Activated T-cell treated with anti-CD3 and anti-CD28 coated beads, Interleukin-2, amount 50 U/mL, for 72 hours (primary cell): ENCODE data around the gene UBALD2. TPM values are rescaled to one million over a fixed set of nuclear protein-coding genes. Genes with fewer than 3 reads are reported as not detected.
"Not testable (repeated sequence)": the region's sequence is repeated elsewhere in the genome, so short reads cannot be mapped to it uniquely, and the experiment has no call there.

Experiments used
- ATAC-seq, 2 donors: fragments of 150-1000 bp; cut with Tn5 transposase; replicated peaks in 1 of 2; 2 replicates each; pipeline ENCODE4 v1.10.0; 2021; ENCODE audit warnings: moderate library complexity in 2 of 2, mild to moderate bottlenecking in 1 of 2
- DNase-seq, 2 donors: peaks; one replicate each; pipeline ENCODE4 v3.0.0; 2021 to 2022; ENCODE audit warnings: mixed read lengths in 1 of 2
- H3K27ac Mint-ChIP-seq: one replicate; pipeline ENCODE4 v1.8.0; 2022; ENCODE audit warnings: mild to moderate bottlenecking, moderate library complexity, mixed read lengths
- H3K27me3 Mint-ChIP-seq: one replicate; pipeline ENCODE4 v1.8.0; 2022; ENCODE audit warnings: low read depth, mixed read lengths
- H3K36me3 Mint-ChIP-seq, 2 donors: one replicate each; pipeline ENCODE4 v1.8.0; 2022; ENCODE audit warnings: mixed read lengths in 2 of 2, mild to moderate bottlenecking in 1 of 2; ENCODE audit not compliant: insufficient read depth in 2 of 2
- H3K4me1 Mint-ChIP-seq: one replicate; pipeline ENCODE4 v1.8.0; 2022; ENCODE audit warnings: low read depth, mixed read lengths
- H3K4me3 Mint-ChIP-seq, 2 donors: one replicate each; pipeline ENCODE4 v1.8.0; 2022; ENCODE audit warnings: mild to moderate bottlenecking in 2 of 2, mixed read lengths in 2 of 2, moderate library complexity in 2 of 2
- H3K9me3 Mint-ChIP-seq, 2 donors: one replicate each; pipeline ENCODE4 v1.8.0; 2022; ENCODE audit warnings: mixed read lengths in 2 of 2
- total RNA-seq, 2 donors: library from RNA; stranded (reverse); gene quantifications; one replicate each; pipeline ENCODE4 v1.2.3, GENCODE V29; 2022

UBALD2 gene
- 100 to 1,000 TPM; 629 to 707 TPM for total RNA-seq

DNA sequence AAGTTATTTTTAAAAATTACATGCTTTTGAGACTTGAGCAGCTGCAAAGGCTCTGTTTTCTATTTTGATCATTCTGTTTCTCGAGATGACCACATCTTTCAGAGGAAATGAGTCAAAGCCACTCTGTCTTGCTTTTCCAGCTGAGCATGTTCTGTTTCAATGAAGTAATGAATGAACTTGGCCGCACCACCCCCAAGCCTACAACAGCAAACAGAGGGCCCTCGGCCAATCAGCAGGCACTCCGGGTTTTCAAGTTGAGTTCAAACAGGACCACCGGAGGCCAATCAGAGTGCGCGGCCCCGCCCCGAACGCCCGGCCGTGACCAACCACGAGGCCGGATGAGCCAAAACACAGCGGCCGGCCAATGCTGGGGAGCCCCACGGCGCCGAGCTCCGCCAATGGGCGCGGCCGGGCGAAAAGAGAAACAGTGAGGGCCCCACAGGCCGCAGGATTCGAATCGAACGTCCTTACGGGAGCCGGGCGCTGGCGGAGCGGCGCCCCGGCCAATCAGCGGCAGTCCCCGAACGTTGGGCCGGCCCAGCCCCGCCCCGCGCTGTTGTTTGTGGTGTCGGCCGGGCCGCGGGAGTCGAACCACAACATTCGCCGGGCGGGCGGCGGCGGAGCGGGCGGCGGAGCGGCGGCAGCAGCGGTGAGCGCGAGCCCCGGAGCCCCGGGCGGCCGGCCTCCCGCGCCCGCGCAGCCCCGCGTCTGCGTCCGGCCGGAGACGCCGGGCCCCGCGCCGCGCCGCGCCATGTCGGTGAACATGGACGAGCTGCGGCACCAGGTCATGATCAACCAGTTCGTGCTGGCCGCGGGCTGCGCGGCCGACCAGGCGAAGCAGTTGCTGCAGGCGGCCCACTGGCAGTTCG, at the start of gene UBALD2:
Gene UBALD2 (plus strand): TSS at position 594 of the 869 bp plus-strand sequence. CDS start 158 bp downstream, at position 752.
- DNase-seq (peak; percentile 99), ATAC-seq (peak; percentile 83)
- peaks cover 64% of the 10 kb centered on the region for H3K4me1 Mint-ChIP-seq
- H3K27me3 Mint-ChIP-seq, result no peaks in the 10 kb centered on the region
- H3K36me3 Mint-ChIP-seq, result peaks cover 21 to 26% of the 10 kb centered on the region in 2 donors
- peak within 1 kb of the TSS; percentile 96 for H3K27ac Mint-ChIP-seq
- no peaks in the 10 kb centered on the region for H3K9me3 Mint-ChIP-seq
- peak within 1 kb of the TSS; percentile 93 to 97 for H3K4me3 Mint-ChIP-seq

DNA sequence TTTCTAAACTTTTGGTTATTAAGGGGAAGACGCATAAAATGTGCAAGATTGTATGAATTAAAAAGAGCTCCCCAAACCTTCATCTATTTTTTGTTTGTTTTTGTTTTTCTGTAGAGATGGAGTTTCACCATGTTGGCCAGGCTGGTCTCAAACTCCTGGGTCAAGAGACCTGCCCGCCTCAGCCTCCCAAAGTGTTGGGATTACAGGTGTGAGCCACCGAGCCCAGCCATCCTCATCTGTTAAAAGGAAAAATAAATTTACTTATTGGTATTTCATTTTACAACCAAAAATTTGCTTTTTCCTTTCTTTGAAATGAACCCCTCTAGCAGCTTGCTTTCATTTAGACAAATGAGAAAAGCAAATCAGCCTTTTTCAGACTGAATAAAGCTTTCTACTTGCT, 48.1 kb upstream of the UBALD2 start:
- Mint-ChIP-seq H3K9me3 (no peaks in the 10 kb centered on the region), H3K27me3 (no peaks in the 10 kb centered on the region)

DNA sequence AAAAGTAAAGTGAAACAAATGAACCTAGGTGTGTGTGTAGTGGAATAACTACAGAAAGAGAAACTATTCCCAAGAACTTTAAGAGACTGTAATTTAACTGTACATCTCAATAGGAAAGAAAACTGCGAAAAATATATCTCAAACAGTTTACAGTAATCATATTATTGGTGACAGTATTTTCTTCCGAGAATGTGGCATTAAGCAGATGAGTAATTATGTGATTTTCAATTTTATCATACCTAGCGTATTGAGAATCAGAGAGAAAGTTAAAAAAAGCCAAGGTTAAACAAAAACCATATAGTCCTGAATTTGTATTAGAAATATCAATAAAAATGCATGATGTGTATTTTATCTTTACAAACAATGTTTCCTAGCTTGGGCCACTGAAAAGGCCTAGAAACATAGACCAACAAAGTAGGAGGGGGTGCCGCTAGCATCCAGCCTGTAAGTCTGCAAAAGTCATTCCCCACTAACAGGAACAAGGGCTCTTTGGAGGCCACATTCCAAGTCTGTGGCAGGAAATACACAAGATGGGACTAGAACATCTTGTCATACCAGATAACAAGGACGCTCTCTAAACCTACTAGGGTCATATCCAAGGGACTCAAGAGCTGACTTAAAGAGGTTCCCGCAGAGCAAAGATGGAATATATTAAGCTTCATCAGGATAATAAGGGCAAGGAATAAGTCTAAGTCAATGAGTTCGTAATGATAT, 45.3 kb upstream of the UBALD2 start:
- H3K4me1 Mint-ChIP-seq, result peaks cover 61% of the 10 kb centered on the region
- ATAC-seq (peak in 1 of 2 donors; percentile 51), DNase-seq (no peak)
- peak overlapping the region; percentile 91 for H3K27ac Mint-ChIP-seq
- peak overlapping the region; percentile 58 to 78 for H3K4me3 Mint-ChIP-seq
- no peaks in the 10 kb centered on the region for H3K27me3 Mint-ChIP-seq
- H3K36me3 Mint-ChIP-seq, result peaks cover 0 to 9% of the 10 kb centered on the region in 2 donors
- H3K9me3 Mint-ChIP-seq, result no peaks in the 10 kb centered on the region

More for the DNA sequence above, 48.1 kb upstream of the UBALD2 start:
- no peak overlapping the region for H3K4me3 Mint-ChIP-seq
- H3K27ac Mint-ChIP-seq, result peak overlapping the region; percentile 70
- DNase-seq, result no peak
- no peak for ATAC-seq
- peaks cover 71% of the 10 kb centered on the region for H3K4me1 Mint-ChIP-seq
- H3K36me3 Mint-ChIP-seq, result peaks cover 0 to 9% of the 10 kb centered on the region in 2 donors

DNA sequence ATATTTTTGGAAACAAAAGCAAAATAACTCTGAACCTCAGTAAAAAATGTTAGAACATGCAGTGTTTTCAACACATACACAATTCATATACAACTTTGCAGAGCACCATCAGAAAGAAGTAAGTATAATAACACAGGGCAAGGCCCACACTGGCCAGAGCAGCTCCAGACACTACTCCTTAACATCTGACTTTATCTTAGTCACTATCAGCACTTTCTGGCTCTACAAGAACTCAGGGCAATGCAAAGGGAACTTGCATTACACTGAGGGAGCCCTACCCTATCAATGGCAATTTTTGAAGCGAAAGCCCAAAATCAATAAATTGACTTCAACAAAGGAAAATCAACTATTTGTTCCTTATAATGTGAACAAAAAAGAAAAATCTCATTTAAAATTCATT, 41.3 kb upstream of the UBALD2 start:
- Mint-ChIP-seq H3K9me3 (no peaks in the 10 kb centered on the region), H3K27me3 (no peaks in the 10 kb centered on the region), H3K27ac (no peak overlapping the region), H3K36me3 (peaks cover 7 to 10% of the 10 kb centered on the region in 2 donors), H3K4me1 (peaks cover 39% of the 10 kb centered on the region), H3K4me3 (no peak overlapping the region)
- no peak for DNase-seq
- ATAC-seq, result no peak

DNA sequence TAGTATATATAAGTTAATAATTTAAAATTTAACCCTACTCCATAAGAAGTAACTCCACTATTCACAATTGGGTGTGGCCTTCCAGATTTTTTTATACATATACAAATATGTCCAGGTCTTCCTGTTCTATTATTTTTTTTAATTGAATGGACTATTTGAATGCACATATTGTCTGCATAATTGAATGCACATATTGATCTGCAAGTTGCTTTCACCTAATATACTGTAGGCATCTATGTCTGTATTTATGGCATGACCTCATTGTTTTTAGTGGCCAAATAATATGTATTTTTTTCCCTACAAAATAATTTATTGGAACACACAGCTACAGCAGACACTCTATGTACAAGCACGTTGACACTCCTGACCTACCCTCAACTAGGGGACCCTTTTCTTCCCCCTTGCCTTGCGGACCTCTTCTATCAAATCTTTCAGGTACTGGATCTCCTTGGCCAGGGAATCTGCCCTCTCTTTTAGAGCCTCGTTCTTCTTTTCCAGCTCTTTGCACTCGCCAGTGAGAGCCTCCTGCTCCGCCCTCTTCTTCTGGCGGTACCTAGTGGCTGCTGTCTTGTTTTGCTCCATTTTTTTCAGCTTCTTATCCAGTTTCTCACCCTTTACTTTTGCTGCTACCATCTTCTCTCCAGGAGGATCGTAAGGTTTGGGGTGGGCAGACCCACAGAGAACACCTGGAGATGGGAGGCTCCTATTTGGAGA, 39.6 kb upstream of the UBALD2 start:
- Mint-ChIP-seq H3K4me1 (peaks cover 36% of the 10 kb centered on the region), H3K36me3 (peaks cover 10 to 12% of the 10 kb centered on the region in 2 donors)
- not testable (repeated sequence) for H3K9me3 Mint-ChIP-seq, H3K27ac Mint-ChIP-seq, DNase-seq, H3K27me3 Mint-ChIP-seq, ATAC-seq, H3K4me3 Mint-ChIP-seq

DNA sequence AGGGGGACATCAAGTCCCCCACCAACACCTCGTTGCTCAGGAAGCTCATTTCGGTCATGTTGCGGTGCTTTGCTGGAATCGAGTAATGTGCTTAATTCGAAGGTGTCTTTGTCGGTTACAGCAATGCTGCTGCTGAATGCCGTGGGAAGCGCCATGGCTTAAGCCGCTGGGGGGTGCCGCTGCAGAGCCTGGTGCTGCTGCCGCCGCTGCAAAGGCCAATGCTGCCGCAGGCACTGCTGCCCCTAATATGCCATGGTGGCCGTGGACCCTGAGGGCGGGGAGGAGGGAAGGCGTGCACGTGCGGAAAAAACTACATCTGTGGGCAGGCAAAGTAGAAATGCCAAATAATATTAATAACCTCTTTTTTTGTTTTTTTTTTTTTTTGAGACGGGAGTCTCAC, 38.4 kb upstream of the UBALD2 start:
- Mint-ChIP-seq H3K36me3 (peaks cover 10 to 12% of the 10 kb centered on the region in 2 donors), H3K4me1 (peaks cover 33% of the 10 kb centered on the region)
- ATAC-seq, H3K27me3 Mint-ChIP-seq, H3K4me3 Mint-ChIP-seq, DNase-seq, H3K9me3 Mint-ChIP-seq, H3K27ac Mint-ChIP-seq: not testable (repeated sequence)

DNA sequence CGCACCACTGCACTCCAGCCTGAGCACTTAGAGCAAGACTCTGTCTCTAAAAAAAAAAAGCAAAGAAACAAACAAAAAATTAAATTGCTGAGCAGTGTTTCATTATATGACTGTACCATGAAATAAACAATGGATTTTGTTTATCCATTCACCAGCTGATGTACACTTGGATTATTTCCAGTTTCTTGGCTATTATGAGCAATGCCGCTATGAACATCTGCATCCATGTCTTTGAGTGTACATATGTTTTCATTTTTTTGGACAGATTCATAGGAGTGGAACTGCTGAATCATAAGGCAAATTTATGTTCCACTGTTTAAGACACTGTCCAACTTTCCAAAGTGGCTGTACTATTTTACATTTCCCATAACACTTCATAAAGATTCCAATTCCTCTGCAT, 32.8 kb upstream of the UBALD2 start:
- DNase-seq (no peak), ATAC-seq (no peak)
- no peak overlapping the region for H3K4me3 Mint-ChIP-seq
- H3K36me3 Mint-ChIP-seq, result peaks cover 8 to 9% of the 10 kb centered on the region in 2 donors
- H3K27ac Mint-ChIP-seq, result no peak overlapping the region
- no peaks in the 10 kb centered on the region for H3K9me3 Mint-ChIP-seq
- no peaks in the 10 kb centered on the region for H3K27me3 Mint-ChIP-seq
- H3K4me1 Mint-ChIP-seq, result peaks cover 56% of the 10 kb centered on the region

DNA sequence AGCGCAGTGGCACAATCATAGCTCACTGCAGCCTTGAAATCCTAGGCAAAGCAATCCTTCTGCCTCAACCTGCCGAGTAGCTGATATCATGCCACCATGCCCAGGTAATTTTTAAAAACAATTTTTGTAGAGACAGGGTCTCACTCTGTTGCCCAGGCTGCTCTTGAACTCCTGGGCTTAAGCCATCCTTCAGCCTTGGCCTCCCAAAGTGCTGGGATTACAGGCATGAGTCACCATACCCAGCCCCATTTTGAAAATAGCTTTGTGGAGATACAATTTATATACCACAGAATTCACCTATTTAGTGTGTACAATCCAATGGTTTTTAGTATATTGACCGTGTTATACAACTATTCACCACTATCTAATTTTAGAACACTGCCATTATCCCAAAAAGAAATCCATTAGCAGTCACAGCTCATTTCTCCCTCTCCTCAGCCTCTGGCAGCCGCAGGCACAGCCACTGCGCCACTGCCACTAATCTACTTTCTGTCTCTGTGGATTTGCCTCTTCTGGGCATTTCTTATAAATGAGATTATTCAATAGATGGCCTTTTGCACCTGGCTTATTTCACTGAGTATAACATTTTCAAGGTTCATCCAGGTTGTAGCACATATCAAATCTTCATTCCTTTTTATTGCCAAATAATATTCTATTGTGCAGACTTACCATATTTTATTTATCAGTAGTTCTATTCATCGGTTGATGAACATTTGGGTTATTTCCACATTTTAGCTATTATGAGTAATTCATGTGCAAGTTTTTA, 31.4 kb upstream of the UBALD2 start:
- Mint-ChIP-seq H3K4me1 (peaks cover 58% of the 10 kb centered on the region), H3K4me3 (peak overlapping the region in 1 of 2 donors; percentile 63), H3K36me3 (peaks cover 2 to 5% of the 10 kb centered on the region in 2 donors), H3K9me3 (no peaks in the 10 kb centered on the region), H3K27ac (peak overlapping the region; percentile 90), H3K27me3 (no peaks in the 10 kb centered on the region)
- no peak for DNase-seq
- ATAC-seq, result no peak

DNA sequence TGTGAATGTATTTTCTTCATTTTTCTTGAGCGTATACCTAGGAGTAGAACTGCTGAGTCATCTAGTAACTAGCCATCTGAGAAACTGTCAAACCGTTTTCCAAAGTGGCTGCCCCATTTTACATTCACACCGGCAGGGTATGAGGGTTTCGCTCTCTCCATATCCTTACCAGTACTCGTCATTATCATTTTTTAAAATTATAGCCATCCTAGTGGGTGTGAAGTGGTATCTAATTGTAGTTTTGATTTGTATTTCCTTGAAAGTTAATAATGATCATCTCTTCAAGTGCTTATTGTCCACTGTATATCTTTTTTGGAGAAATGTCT, 30.8 kb upstream of the UBALD2 start:
- Mint-ChIP-seq H3K27ac (peak overlapping the region; percentile 90), H3K36me3 (peaks cover 2 to 4% of the 10 kb centered on the region in 2 donors)
- ATAC-seq, result peak in 1 of 2 donors; percentile 41

DNA sequence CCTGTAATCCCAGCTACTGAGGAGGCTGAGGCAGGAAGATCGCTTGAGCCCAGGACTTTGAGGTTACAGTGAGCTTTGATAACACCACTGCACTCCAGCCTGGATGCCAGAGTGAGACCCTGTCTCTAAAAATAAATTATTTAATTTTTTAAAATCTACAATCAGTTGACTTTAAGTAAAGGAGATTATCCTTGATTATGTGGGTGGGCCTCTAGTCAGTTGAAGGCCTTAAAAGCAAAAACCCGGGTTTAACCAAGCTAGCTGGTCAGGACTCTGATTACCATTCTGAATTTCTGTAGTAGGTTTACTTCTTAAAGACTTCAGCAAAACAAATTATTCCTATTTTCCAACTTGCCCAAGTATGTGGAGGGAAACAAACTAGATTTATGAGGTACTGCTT, 29.3 kb upstream of the UBALD2 start:
- H3K4me3 Mint-ChIP-seq, result no peak overlapping the region
- no peak overlapping the region for H3K27ac Mint-ChIP-seq
- H3K4me1 Mint-ChIP-seq, result peaks cover 56% of the 10 kb centered on the region
- H3K27me3 Mint-ChIP-seq, result no peaks in the 10 kb centered on the region
- peaks cover 3 to 5% of the 10 kb centered on the region in 2 donors for H3K36me3 Mint-ChIP-seq
- DNase-seq, result no peak
- ATAC-seq, result no peak
- H3K9me3 Mint-ChIP-seq, result no peaks in the 10 kb centered on the region

More for the DNA sequence above, 30.8 kb upstream of the UBALD2 start:
- peak overlapping the region; percentile 19 to 63 for H3K4me3 Mint-ChIP-seq
- peaks cover 60% of the 10 kb centered on the region for H3K4me1 Mint-ChIP-seq
- H3K9me3 Mint-ChIP-seq, result no peaks in the 10 kb centered on the region
- DNase-seq, result no peak
- H3K27me3 Mint-ChIP-seq, result no peaks in the 10 kb centered on the region

DNA sequence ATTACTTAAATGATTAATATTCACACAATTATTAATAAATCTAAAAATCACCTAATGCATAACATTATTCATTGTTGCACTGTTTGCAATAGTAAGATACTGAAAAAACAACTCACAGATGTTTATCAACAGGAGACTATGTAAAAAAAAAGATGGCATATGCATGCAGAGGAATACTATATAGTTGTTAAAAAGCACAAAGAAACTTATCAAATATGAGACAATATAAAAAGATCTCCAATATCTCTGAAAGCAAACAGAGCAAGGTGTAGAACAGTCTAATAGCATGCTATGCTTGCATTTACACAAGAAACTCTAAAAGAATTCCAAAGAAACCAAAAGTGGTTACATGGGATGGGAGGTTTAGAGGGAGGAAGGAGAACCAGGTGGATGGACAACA, 28.5 kb upstream of the UBALD2 start:
- Mint-ChIP-seq H3K27me3 (no peaks in the 10 kb centered on the region), H3K9me3 (no peaks in the 10 kb centered on the region), H3K27ac (no peak overlapping the region), H3K4me1 (peaks cover 61% of the 10 kb centered on the region), H3K36me3 (peaks cover 7% of the 10 kb centered on the region in 2 donors), H3K4me3 (no peak overlapping the region)
- no peak for ATAC-seq
- DNase-seq, result no peak

DNA sequence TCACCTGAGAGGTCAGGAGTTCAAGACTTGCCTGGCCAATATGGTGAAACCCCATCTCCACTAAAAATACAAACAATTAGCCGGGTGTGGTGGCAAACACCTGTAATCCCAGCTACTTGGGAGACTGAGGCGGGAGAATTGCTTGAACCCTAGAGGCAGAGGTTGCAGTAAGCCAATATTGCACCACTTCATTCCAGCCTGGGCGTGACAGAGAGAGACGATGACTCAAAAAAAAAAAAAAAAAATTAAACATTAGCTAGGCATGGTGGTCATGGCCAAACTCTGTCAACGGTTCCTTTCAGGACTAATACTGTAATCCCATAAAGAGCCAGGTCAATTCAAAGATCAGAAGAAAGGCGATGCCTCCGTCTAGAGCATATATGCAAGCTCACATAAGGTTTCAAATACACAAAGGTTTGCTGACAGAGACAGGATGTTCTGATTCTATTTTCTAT, 27.3 kb upstream of the UBALD2 start:
- no peaks in the 10 kb centered on the region for H3K9me3 Mint-ChIP-seq
- no peaks in the 10 kb centered on the region for H3K27me3 Mint-ChIP-seq
- H3K27ac Mint-ChIP-seq, result no peak overlapping the region
- H3K4me1 Mint-ChIP-seq, result peaks cover 63% of the 10 kb centered on the region
- H3K36me3 Mint-ChIP-seq, result peaks cover 7% of the 10 kb centered on the region in 2 donors
- peak overlapping the region; percentile 66 to 91 for H3K4me3 Mint-ChIP-seq
- ATAC-seq (no peak), DNase-seq (no peak)
